ENCODE measurements around the gene MYOZ1.

- TF ChIP-seq CTCF (IDR thresholded peaks at IDR 0.05; ENCODE audit: insufficient read depth, low read length, poor library complexity, severe bottlenecking) (no peak), EZH2phosphoT487 (conservative IDR thresholded peaks at IDR 0.05; ENCODE audit: low read length) (no peak)
Observed at GRCh38 chr10:73597346-73597745, 43.9 kb downstream of the MYOZ1 start.

All from SU-DHL-6 (cell line).